Type B pancreatic cell (in vitro differentiated cells): ENCODE results near the gene CNTN4. TPM values are rescaled to one million over a fixed set of nuclear protein-coding genes. Genes with fewer than 3 reads are reported as not detected.

Experiments used
- DNase-seq: peaks from one replicate; pipeline ENCODE4 v3.0.0; 2021; ENCODE audit warnings: mixed read lengths; ENCODE audit not compliant: unreplicated experiment; ENCODE audit errors: extremely low spot score
- H3K27ac Mint-ChIP-seq: 2 replicates; pipeline ENCODE4 v1.8.0; 2021; ENCODE audit warnings: mild to moderate bottlenecking, mixed read lengths
- H3K27me3 Mint-ChIP-seq: 2 replicates; pipeline ENCODE4 v1.8.0; 2021; ENCODE audit warnings: mixed read lengths
- H3K36me3 Mint-ChIP-seq: 2 replicates; pipeline ENCODE4 v1.8.0; 2021; ENCODE audit warnings: mixed read lengths
- H3K4me1 Mint-ChIP-seq: one replicate; pipeline ENCODE4 v1.8.0; 2021; ENCODE audit warnings: mixed read lengths; ENCODE audit not compliant: unreplicated experiment
- H3K4me3 Mint-ChIP-seq: 2 replicates; pipeline ENCODE4 v1.8.0; 2021; ENCODE audit warnings: mild to moderate bottlenecking, mixed read lengths
- H3K9me3 Mint-ChIP-seq: 2 replicates; pipeline ENCODE4 v1.8.0; 2021; ENCODE audit warnings: mixed read lengths
- total RNA-seq: library from RNA; stranded (reverse); gene quantifications from 2 replicates; pipeline ENCODE4 v1.2.1, GENCODE V29; 2021; ENCODE audit warnings: low replicate concordance
- TF ChIP-seq, protein P1 (sequence below): fragments of 200-600 bp; sonication (generic); conservative IDR thresholded peaks from 2 replicates; pipeline ENCODE4 v1.5.0; 2021; ENCODE audit warnings: antibody characterized with exemption, mild to moderate bottlenecking

The CNTN4 gene
- total RNA-seq, 1 donor from 2014 or later = 29.7 TPM

- no peak overlapping the region for H3K27ac Mint-ChIP-seq
- DNase-seq = no peak
- no peaks in the 10 kb centered on the region for H3K9me3 Mint-ChIP-seq
- no peaks in the 10 kb centered on the region for H3K4me1 Mint-ChIP-seq
- H3K36me3 Mint-ChIP-seq = no peaks in the 10 kb centered on the region
- TF ChIP-seq, protein P1, sequence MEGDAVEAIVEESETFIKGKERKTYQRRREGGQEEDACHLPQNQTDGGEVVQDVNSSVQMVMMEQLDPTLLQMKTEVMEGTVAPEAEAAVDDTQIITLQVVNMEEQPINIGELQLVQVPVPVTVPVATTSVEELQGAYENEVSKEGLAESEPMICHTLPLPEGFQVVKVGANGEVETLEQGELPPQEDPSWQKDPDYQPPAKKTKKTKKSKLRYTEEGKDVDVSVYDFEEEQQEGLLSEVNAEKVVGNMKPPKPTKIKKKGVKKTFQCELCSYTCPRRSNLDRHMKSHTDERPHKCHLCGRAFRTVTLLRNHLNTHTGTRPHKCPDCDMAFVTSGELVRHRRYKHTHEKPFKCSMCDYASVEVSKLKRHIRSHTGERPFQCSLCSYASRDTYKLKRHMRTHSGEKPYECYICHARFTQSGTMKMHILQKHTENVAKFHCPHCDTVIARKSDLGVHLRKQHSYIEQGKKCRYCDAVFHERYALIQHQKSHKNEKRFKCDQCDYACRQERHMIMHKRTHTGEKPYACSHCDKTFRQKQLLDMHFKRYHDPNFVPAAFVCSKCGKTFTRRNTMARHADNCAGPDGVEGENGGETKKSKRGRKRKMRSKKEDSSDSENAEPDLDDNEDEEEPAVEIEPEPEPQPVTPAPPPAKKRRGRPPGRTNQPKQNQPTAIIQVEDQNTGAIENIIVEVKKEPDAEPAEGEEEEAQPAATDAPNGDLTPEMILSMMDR = no peak
- no peak overlapping the region for H3K4me3 Mint-ChIP-seq
- no peaks in the 10 kb centered on the region for H3K27me3 Mint-ChIP-seq
Observed at GRCh38 chr3:2643606-2644005, 544.9 kb downstream of the CNTN4 start.

GRCh38 chr3:2645001-2645400 is 546.3 kb downstream of the CNTN4 start:
- H3K36me3 Mint-ChIP-seq = no peaks in the 10 kb centered on the region
- TF ChIP-seq, protein P1 = no peak
- H3K9me3 Mint-ChIP-seq = peaks cover 4% of the 10 kb centered on the region

DNA sequence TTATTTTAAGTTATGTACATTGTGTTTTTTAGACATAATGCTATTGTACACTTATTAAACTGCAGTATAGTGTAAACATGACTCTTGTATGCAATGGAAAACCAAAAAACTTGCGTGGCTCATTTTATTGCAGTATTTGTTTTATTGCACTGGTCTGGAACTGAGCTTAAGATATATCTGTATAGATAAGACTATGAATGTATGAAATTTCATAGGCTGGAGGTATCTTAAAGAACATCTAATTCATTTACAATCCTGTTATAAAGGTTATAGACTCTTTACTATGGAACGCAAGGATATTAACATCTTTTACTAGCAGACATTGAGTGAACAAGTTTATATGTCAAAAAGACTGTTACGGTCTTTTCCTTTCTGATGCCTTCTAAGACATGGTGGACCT is 552.1 kb downstream of the CNTN4 start:
- no peak overlapping the region for H3K4me3 Mint-ChIP-seq
- no peak overlapping the region for H3K27ac Mint-ChIP-seq
- no peak for DNase-seq
- H3K9me3 Mint-ChIP-seq = peaks cover 4% of the 10 kb centered on the region
- peaks cover 16% of the 10 kb centered on the region for H3K4me1 Mint-ChIP-seq
- H3K27me3 Mint-ChIP-seq = no peaks in the 10 kb centered on the region
- TF ChIP-seq, protein P1 = no peak
- H3K36me3 Mint-ChIP-seq = no peaks in the 10 kb centered on the region

More at GRCh38 chr3:2645001-2645400, 546.3 kb downstream of the CNTN4 start:
- no peak for DNase-seq
- Mint-ChIP-seq H3K4me3 (no peak overlapping the region), H3K4me1 (no peaks in the 10 kb centered on the region), H3K27ac (no peak overlapping the region), H3K27me3 (no peaks in the 10 kb centered on the region)

DNA sequence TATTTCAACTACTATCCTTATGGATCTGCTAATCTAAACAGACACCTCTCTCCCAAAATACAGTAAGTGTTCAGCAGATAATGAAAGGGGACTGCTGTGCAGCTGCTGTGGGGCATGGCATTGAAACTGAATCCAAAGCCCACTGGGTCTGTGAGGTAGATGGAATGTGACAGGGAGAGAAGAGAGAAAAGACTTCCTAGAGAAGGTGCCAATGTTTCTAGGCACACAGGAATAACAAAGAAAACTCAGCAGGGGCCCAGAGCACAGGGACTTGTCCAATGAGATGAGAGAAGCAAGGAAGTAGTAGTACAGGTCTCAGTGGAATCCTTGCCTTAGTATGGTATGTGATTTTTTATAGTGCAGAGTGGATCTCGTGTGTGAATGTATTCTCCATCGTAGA is 553.7 kb downstream of the CNTN4 start:
- H3K4me3 Mint-ChIP-seq = no peak overlapping the region
- no peaks in the 10 kb centered on the region for H3K36me3 Mint-ChIP-seq

DNA sequence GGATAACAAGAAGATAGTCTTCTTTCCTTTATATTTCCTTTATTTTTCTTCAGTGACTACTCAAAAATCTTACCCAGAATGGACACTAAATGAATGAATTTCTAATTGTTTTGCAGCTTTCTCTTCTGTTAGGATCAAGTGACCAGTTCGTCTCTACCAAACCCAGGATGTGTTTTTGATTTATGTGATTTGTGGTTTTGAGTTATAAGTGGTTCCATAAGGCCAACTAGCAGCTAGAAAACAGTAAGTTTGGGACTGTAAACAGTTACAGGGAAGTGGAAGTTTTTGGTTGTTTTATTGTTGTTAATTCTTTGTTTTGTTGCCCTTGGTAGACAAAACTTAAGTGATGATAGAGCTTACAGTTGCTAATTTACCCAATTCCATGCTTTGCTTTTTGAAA is 555.0 kb downstream of the CNTN4 start:
- H3K9me3 Mint-ChIP-seq = peaks cover 4% of the 10 kb centered on the region
- H3K4me3 Mint-ChIP-seq = no peak overlapping the region
- TF ChIP-seq, protein P1 = no peak
- no peak for DNase-seq
- H3K4me1 Mint-ChIP-seq = peaks cover 19% of the 10 kb centered on the region
- H3K36me3 Mint-ChIP-seq = no peaks in the 10 kb centered on the region
- no peak overlapping the region for H3K27ac Mint-ChIP-seq
- H3K27me3 Mint-ChIP-seq = no peaks in the 10 kb centered on the region

More for the DNA sequence above, 553.7 kb downstream of the CNTN4 start:
- H3K27me3 Mint-ChIP-seq = no peaks in the 10 kb centered on the region
- peaks cover 19% of the 10 kb centered on the region for H3K4me1 Mint-ChIP-seq
- no peak for DNase-seq
- H3K9me3 Mint-ChIP-seq = peaks cover 4% of the 10 kb centered on the region
- H3K27ac Mint-ChIP-seq = no peak overlapping the region
- TF ChIP-seq, protein P1 = no peak

- H3K27me3 Mint-ChIP-seq = no peaks in the 10 kb centered on the region
- DNase-seq = no peak
- TF ChIP-seq, protein P1 = no peak
- peak overlapping the region; percentile 26 for H3K4me3 Mint-ChIP-seq
- H3K27ac Mint-ChIP-seq = peak overlapping the region; percentile 17
- H3K4me1 Mint-ChIP-seq = peaks cover 19% of the 10 kb centered on the region
- no peaks in the 10 kb centered on the region for H3K36me3 Mint-ChIP-seq
- no peaks in the 10 kb centered on the region for H3K9me3 Mint-ChIP-seq
Observed at GRCh38 chr3:2655229-2655701, 556.6 kb downstream of the CNTN4 start.
